Osteoblast (primary cell): ENCODE results near the gene SPR. TPM values are rescaled to one million over a fixed set of nuclear protein-coding genes. Genes with fewer than 3 reads are reported as not detected.

Experiments
- DNase-seq: peaks from one replicate; pipeline ENCODE4 v3.0.0; 2011; ENCODE audit warnings: low spot score, mixed read lengths; ENCODE audit not compliant: insufficient read length; ENCODE audit errors: missing footprints
- H2AFZ ChIP-seq: 2 replicates; pipeline ENCODE4 v1.6.0; 2011; ENCODE audit warnings: mild to moderate bottlenecking, low read length
- H3K27ac ChIP-seq: 2 replicates; pipeline ENCODE4 v1.5.1; 2011; ENCODE audit warnings: mild to moderate bottlenecking, low read depth, low read length, moderate library complexity
- H3K27me3 ChIP-seq: 2 replicates; pipeline ENCODE4 v1.6.0; 2012; ENCODE audit warnings: mild to moderate bottlenecking, control low read depth, inconsistent platforms, low read length, moderate library complexity; ENCODE audit not compliant: insufficient read depth
- H3K36me3 ChIP-seq: 2 replicates; pipeline ENCODE4 v1.5.1; 2011; ENCODE audit warnings: mild to moderate bottlenecking, low read length, control low read depth, moderate library complexity; ENCODE audit not compliant: insufficient read depth
- H3K4me1 ChIP-seq: 2 replicates; pipeline ENCODE4 v1.5.1; 2011; ENCODE audit warnings: mild to moderate bottlenecking, low read length, control low read depth, moderate library complexity; ENCODE audit not compliant: insufficient read depth
- H3K4me2 ChIP-seq: 2 replicates; pipeline ENCODE4 v1.6.0; 2011; ENCODE audit warnings: mild to moderate bottlenecking, low read length; ENCODE audit not compliant: insufficient read depth
- H3K4me3 ChIP-seq: fragments of 200-600 bp; sonication (generic); 3 replicates; pipeline ENCODE4 v1.5.1; 2012; ENCODE audit warnings: mild to moderate bottlenecking, low read length, inconsistent platforms; ENCODE audit not compliant: insufficient read depth
- H3K79me2 ChIP-seq: 2 replicates; pipeline ENCODE4 v1.6.0; 2012; ENCODE audit warnings: mild to moderate bottlenecking, low read length, control low read depth, inconsistent platforms; ENCODE audit not compliant: insufficient read depth
- H3K9me3 ChIP-seq: 2 replicates; pipeline ENCODE4 v1.5.1; 2011; ENCODE audit warnings: low read depth, low read length, control low read depth
- H4K20me1 ChIP-seq: 2 replicates; pipeline ENCODE4 v1.6.0; 2012; ENCODE audit warnings: mild to moderate bottlenecking, low read length, control low read depth; ENCODE audit not compliant: insufficient read depth
- CTCF ChIP-seq: IDR thresholded peaks from 2 replicates; pipeline ENCODE4 v1.5.1; 2011; ENCODE audit warnings: mild to moderate bottlenecking, low read depth, low read length, moderate library complexity; ENCODE audit errors: extremely low read depth
- total RNA-seq: library from RNA; depleted of rRNA; stranded (reverse); fragments of >200 nt; gene quantifications from 2 replicates; pipeline ENCODE4 v1.2.3, GENCODE V29; 2012

Gene SPR
- total RNA-seq, 1 donor = 17.0 TPM

DNA sequence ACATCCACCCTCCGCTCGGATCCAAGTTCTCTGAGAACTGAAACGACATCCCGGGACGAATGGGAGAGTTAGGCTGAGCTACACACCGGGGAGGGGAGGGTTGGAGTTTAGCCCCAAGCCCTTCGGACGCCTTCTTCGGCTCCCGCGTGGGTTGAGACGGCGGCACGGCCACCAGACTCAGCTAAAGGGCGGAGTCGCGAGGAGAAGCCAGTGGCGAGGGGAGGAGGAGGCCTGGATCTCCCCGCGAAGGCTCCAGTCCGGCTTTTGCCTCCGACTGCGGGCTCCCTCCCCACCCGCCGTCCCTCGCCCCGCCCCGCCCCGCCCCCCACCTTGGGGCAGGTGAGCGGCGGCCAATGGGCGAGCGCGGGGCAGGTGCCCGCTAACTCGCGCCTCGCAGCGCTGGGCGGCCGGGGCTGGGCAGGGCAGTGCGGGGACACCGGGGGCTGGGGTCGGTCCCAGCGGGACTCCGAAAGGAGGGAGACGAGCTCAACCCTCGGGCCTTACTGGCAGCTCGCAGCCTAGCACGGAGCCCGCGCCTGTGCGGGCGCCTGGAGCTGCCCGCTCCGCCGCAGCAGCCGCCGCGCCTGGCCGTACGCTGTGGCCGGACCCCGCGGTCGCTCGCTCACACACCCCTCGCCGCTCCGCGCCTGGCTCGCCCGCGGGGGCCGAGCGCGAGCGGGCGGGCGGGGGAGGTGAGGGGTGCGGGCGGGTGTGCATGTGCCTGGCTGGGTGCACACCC, 30.1 kb downstream of the SPR start, which contains the start of gene EMX1:
Gene EMX1 (plus strand): TSS at position 382 of the 739 bp plus-strand sequence. CDS start 334 bp downstream, at position 716.
- no peaks in the 10 kb centered on the region for H3K4me1 ChIP-seq

DNA sequence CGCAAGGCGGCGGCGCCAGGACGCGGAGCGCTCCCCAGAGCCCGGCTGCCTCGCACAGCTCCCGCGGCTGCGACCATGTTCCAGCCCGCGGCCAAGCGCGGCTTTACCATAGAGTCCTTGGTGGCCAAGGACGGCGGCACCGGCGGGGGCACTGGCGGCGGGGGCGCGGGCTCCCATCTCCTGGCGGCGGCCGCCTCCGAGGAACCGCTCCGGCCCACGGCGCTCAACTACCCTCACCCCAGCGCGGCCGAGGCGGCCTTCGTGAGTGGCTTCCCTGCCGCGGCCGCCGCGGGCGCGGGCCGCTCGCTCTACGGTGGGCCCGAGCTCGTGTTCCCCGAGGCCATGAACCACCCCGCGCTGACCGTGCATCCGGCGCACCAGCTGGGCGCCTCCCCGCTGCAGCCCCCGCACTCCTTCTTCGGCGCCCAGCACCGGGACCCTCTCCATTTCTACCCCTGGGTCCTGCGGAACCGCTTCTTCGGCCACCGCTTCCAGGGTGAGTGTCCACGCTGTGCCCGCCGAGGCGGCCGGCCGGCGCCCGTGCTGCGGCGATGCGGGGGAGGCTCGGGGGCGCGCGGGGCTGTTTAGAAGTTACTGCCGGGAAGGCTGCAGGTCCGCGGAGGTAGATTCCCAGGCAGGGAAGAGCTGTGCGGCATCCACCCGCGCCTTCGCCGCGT, 30.8 kb downstream of the SPR start:
- H3K4me3 ChIP-seq = no peak overlapping the region
- TF ChIP-seq CTCF = no peak
- H3K27me3 ChIP-seq = peaks cover 96% of the 10 kb centered on the region
- peaks cover 5% of the 10 kb centered on the region for H3K9me3 ChIP-seq
- no peaks in the 10 kb centered on the region for H3K36me3 ChIP-seq
- no peak overlapping the region for H3K27ac ChIP-seq
- no peaks in the 10 kb centered on the region for H3K4me1 ChIP-seq
- peak; percentile 89 for DNase-seq
- peaks cover 2% of the 10 kb centered on the region for H4K20me1 ChIP-seq
- H3K4me2 ChIP-seq = no peak overlapping the region
- H3K79me2 ChIP-seq = no peaks in the 10 kb centered on the region
- H2AFZ ChIP-seq = no peak overlapping the region

More for the DNA sequence above, 30.1 kb downstream of the SPR start, which contains the start of gene EMX1:
- Histone ChIP-seq H4K20me1 (peaks cover 2% of the 10 kb centered on the region), H3K4me2 (no peak within 1 kb of the TSS), H3K27me3 (peaks cover 96% of the 10 kb centered on the region), H3K27ac (no peak within 1 kb of the TSS), H3K4me3 (no peak within 1 kb of the TSS), H3K79me2 (no peaks in the 10 kb centered on the region), H3K36me3 (no peaks in the 10 kb centered on the region), H3K9me3 (no peaks in the 10 kb centered on the region), H2AFZ (no peak within 1 kb of the TSS)
- no peak for TF ChIP-seq CTCF
- peak; percentile 90 for DNase-seq

- TF ChIP-seq CTCF = no peak
- H3K79me2 ChIP-seq = no peaks in the 10 kb centered on the region
- no peak overlapping the region for H3K27ac ChIP-seq
- peak; percentile 75 for DNase-seq
- H3K4me1 ChIP-seq = no peaks in the 10 kb centered on the region
- H3K27me3 ChIP-seq = peaks cover 96% of the 10 kb centered on the region
- H3K4me2 ChIP-seq = peak overlapping the region; percentile 48
- no peak overlapping the region for H2AFZ ChIP-seq
- H3K36me3 ChIP-seq = no peaks in the 10 kb centered on the region
- H3K9me3 ChIP-seq = peaks cover 14% of the 10 kb centered on the region
- no peaks in the 10 kb centered on the region for H4K20me1 ChIP-seq
- H3K4me3 ChIP-seq = peak overlapping the region; percentile 30
Observed at GRCh38 chr2:72919414-72920317, 32.5 kb downstream of the SPR start.
